Activated CD4-positive, CD25-positive, alpha-beta regulatory T cell treated with anti-CD3 and anti-CD28 coated beads, Interleukin-2, amount 50 U/mL, for 16 hours (primary cell): ENCODE measurements around the gene NFKBIA.
A peak's percentile ranks its signal among the peaks of the same experiment; 100 is the strongest.
"Not testable (repeated sequence)": the region's sequence is repeated elsewhere in the genome, so short reads cannot be mapped to it uniquely, and the experiment has no call there.

Experiments
- DNase-seq: peaks from one replicate; pipeline ENCODE4 v3.0.0-alpha.2; 2020; ENCODE audit warnings: low read depth, low spot score

Gene NFKBIA

DNA sequence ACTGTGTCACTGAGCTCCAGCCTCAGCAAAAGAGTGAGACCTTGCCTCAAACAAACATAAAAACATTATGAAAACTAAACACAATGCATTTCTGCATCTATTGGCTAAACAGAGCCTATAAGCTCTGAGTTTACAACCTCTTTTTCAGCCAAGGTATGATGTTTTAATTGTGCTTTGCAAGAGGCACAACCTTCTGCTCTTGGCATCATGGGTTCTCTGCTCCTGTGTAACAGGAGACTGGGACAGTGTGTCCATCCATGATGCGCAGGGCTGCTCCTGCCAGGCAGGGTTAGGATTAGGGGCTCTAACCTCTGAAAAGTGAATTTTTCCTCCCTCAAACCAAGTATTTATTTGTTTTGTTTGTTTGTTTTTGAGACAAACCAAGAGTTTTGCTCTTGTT lies 5.0 kb upstream of the NFKBIA start:
- DNase-seq = no peak

- no peak for DNase-seq
Observed at GRCh38 chr14:35408026-35408425, 3.5 kb upstream of the NFKBIA start.

DNA sequence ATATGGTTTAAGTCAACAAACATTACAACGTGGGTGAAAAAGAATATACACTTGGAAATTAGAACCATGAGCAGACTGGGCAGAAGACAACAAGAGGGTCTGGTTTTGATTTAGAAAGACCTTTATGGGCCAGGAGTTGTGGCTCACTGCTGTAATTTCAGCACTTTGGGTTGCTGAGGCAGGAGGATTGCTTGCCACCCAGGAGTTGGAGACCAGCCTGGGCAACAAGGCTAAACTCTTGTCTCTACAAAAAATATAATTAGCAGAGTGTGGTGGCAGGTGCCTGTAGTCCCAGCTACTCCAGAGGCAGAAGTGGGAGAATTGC lies 2.7 kb upstream of the NFKBIA start:
- no peak for DNase-seq

- no peak for DNase-seq
Observed at GRCh38 chr14:35406506-35407305, 2.2 kb upstream of the NFKBIA start.

DNA sequence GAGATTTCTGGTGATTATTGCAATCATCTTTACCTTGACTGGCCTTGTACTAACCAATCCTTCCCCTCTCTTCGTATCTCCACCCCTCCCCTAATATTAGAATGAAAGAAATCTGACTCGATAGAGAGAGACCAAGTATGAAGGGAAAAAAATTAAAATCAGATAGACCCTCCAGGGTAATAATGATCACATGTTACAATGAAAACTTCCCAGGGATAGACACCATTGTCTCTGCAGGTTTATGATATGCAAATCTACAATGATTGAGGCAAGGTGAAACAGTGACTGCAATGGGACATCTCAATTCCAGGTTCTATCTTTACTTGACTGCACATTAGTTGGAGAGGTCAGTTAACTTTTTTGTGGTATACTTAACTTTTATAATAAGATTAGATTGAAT lies 1.5 kb upstream of the NFKBIA start:
- no peak for DNase-seq

GRCh38 chr14:35405304-35405996 lies 901 bp upstream of the NFKBIA start:
- DNase-seq = no peak

GRCh38 chr14:35403603-35404448 lies 723 bp downstream of the NFKBIA start:
- peak; percentile 86 for DNase-seq

- DNase-seq = peak; percentile 16
Observed at GRCh38 chr14:35403114-35403602, 1.4 kb downstream of the NFKBIA start.

GRCh38 chr14:35402323-35403113 lies 2.0 kb downstream of the NFKBIA start:
- peak; percentile 15 for DNase-seq

DNA sequence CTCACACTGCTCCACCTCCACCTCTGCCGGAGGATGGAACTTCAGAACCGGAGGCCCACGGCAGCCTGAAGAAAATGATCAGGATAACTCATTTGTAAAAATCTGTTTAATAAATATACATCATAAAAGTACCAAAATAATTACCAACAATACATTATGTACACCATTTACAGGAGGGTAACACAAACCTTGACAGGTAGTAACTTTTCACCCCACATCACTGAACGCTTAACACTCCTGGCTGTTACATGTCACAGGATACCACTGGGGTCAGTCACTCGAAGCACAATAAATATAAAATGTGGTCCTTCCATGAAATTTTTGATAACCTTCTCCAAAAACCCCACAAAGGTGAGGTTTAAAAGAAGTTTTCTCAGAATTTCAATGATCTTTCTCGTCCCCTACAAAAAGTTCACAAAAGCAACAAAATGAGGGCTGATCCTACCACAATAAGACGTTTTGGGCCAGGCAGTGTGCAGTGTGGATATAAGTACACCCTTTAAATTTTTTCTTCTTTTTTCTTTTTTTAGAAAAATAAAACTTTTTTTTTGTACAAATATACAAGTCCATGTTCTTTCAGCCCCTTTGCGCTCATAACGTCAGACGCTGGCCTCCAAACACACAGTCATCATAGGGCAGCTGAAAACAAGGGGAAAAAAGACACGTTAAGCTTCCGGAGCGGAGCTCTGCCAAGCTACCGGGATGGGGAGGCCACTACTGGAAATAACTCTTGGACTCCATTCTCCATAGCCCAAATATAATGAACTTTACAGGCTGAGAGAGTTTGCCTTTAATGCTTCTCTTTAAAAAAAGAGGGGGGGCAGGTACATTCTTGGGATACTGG lies 2.9 kb downstream of the NFKBIA start:
- DNase-seq = no peak

- peak; percentile 16 for DNase-seq
Observed at GRCh38 chr14:35400648-35401421, 3.7 kb downstream of the NFKBIA start.

DNA sequence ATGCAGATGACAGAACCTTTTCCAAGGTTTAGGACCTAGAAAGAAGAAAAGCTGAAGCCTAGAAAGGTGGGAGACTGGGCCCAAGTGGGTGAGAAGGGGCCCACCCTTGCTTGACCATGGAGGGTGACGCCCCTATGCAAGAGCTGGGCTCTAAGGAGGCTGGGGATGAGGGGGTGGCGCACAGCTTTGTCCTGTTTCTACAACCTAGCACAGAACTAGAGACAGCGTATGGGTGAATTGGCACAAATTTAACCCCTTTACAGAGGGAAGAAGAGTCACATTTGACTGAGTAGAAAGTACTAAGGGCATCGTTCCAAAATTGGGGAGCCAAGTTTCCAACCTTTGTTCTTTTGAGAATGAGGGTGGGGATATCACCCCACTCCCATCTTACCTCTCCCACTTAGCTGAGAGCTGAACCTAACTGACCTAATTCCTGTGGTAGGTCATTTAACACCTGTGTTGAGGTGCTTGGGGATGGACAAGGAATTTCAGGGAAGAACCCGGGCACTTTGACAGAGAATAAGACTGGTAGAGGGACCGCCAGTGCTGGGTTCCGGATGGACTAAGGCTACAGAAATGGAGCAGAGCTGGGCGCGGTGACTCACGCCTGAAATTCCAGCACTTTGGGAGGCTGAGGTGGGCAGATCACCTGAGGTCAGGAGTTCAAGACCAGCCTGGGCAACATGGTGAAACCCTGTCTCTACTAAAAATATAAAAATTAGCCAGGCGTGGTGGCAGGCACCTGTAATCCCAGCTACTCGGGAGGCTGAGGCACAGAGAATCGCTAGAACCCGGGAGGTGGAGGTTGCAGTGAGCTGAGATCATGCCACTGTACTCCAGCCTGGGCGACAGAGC lies 5.2 kb downstream of the NFKBIA start:
- DNase-seq = no peak

DNA sequence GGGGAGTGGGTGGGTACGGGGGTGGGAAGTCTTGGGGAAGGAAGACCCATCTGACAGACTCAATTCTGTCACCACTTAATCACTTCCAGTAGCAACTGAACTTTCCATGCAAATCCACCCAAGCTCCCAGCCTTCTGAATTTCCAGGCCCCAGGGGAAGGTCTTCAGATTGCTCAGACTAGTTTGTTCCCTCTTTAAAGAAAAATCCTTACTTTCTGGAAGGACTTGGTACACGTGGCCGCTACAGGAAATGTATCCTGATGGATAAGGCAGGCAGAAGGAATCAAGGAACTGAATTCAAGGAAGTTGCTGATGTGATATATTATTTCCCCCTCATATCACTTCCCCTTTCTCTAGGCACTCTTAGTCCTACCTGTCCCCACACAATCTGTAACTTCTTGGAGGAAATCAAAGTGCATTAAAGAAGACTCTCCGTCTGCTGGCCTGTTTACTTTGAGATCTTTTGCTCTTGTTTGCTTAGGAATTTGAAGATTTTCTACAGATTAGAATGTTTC lies 6.4 kb downstream of the NFKBIA start:
- no peak for DNase-seq

DNA sequence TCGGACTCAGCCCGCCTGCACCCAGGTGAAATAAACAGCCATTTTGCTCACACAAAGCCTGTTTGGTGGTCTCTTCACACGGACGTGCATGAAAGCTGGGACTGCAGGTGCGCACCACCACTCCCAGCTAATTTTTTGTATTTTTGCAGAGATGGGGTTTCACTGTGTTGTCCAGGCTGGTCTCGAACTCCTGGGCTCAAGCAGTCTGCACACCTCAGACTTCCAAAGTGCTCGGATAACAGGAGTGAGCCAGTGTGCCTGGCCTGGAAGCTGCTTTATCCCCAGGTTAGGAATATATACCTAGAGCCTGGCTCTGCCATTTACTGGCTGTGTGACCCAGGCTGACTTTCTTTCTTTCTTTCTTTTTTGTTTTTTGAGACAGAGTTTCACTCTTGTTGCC lies 7.9 kb downstream of the NFKBIA start:
- not testable (repeated sequence) for DNase-seq

GRCh38 chr14:35395283-35395682 lies 9.3 kb downstream of the NFKBIA start:
- no peak for DNase-seq

DNA sequence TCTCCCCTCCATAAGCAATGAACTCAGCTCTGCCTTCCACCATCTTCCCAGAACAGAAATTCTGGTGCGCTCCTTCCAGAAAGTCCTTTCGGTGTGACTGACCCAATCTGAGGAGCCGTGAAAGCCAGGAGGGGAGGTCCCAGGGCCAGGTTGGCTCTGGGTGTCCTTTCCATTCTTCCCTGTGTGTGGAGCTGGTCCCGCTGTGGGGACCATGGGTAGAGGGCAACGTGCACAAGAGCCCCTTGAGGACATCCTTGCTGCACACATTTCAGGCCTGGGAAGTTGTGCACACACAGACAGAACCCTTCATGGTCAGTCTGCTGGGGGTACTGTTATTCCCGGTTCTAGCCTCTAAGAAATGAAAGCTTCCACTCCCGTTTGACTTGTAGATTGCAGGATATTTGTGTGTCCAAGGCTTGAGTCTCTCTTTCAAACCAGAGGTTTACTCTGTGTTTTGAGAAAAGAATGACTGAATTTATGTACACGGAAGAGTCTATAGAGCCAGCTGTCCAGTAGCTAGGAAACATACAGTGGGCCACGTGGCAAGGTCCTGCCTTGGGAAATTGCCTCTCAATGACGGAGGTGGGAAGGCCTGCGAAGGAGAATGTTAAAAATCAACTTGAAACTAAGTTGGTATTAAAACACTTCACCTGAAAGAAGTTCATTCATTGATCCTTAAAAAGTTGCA lies 10.1 kb downstream of the NFKBIA start:
- no peak for DNase-seq

DNA sequence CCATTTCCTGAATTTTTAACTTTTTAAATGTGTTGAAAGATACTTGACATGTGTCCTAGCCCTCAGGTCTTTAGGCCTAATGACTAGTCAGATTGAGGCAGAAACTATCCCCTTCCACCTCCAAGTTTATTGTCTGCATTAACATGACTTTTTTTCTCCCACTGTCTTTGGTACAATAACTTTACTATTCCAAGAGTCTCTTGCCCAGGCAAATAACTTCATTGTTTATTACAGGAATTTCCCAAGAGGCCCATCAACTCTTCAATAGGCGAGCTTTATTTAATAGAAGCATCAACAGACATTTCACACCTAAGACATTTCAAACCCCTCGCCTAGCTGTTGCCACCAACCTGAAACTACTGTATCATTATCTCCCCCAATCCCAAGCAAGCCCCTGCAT lies 10.7 kb downstream of the NFKBIA start:
- no peak for DNase-seq

DNA sequence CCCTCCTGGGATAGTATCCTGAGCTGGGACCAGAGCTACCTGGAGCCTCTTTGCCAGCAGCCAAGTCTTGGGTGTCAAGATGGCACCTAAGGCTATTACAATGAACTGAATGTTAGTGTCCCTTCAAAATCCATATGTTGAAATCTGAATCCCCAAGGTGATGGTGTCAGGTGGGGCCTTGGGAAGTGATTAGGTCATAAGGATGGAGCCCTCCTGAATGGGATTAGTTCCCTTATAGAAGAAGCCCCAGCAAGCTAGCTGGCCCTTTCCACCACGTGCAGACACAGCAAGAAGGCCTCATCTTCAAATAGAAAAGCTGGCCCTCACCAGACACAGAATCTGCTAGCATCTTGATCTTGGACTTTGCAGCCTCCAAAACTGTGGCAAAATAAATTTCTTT lies 12.4 kb downstream of the NFKBIA start:
- DNase-seq = no peak
